ENCODE measurements around the gene SORCS2.

The SORCS2 gene

DNA sequence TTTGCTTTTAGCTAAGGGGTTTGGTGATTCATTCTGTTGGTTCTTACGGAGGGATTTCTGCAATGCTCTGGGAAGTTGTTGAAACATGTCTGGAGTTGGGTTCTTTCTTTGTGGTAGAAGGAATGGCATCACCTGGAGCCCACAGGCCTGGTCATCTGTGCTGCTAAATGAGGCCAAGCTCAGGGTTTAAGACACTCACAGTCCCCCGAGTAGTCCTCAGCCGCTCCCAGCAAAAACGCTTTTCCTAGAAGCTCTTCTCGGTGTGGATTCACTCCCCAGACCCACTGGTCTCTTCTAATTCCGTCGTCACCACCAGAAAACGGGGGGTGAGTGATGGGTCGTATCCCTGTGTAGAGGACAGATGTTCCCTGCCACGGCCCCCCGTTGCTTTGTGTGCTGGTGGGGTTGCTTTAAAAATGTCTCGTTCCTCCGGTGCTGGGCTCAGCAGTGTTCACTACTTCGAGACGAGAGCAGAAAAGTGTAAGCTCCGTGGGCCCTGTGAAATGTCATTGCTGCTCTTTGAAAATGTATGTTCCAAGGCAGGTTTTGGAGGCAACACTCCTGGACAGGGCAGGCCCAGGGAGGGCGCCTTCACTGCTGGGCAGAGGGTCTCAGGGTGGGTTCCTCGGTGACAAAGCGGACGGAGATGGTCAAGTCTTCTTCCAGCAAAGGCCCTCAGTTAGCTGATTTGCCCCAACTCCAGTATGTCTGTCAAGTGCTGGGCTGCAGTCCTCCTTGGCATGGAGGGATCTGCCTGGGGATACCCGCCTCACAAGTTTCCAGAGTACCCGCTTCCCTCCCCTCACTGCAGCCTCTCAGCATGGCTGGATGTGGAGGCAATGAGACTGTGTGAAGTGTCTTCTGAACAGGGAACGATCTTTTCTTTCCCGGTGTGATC, 205.1 kb downstream of the SORCS2 start:
- ATAC-seq = no peak

DNA sequence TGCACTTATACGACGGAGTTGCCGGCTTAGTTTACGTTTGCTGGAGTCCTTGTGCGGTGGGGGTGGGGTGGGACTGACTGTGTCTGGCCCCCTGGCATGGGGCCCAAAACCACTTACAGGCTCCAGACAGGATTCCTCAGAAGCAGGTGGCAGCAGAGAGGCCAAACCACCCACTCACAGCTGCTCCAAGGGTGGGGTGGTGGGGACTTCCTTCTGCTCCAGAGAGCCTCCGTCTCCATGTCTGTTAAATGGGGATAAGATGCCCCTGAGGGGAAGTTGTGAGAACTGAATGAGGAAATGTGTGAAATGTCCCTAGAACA, 205.7 kb downstream of the SORCS2 start:
- ATAC-seq = no peak

DNA sequence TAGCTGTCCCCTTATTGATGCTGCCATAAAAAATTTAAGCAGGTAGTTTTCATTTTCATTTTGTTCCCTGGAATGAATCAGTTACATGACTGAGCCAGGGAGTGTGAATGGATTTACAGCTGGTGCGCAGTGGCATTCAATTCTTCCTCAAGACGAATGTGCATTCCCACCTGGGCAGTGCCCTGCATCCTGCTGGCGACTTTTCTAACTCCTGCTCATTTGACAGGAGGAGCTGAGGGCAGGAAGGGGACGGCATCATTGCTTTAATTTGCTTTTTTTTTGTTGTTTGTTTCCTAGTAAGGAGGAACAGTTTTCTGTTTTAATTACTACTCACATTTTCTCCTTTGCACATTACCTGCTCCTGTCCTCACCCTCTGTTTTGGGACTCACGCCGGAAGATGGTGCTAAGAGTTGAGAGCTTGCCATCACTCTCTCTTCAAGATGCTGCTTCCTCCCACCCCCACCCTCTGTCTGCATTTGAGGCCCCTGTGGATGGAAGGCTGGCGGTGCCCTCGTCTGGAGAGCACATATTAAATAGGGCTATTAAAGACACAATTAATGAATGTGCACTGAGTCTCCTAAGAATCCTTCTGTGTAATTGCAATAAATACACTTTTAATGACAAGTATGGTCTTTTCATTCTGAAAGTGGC, 206.6 kb downstream of the SORCS2 start:
- ATAC-seq = no peak

DNA sequence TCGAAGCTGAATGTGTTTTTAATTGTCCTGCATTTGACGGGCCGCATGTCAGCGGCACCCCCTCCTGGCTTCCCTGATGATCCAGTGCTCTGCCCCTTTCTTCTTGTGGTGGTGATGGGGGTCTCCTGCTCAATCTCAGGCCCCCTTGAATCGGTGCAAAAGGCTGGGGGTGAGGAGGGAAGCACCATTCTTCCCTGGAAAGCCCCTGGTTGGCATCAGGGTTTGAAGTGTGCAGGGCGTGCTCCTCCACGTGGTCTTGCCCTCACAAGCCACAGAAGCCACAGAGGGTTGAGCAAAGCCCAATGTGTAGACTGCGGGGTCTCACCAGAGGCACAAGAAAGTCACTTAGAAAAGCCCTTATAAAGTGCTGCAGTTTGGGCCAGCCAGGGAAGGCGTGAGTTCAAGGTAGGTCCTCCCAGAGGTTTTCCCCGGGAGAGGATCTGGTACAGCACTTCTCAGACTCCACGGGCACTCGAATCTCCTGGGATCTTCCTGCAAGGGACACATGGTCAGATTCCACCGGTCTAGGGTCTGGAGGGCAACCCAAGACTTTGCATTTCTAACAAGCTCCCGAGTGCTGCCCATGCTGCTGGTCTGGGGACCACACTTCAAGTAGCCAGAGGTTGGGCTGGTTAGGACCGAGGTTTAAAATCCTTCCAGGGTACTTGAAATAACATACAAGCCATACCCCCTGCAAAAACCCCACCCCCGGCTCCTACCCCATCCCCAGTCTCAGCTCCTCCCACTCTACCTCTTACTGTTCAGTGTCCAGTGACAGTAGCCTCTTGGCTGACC, 207.3 kb downstream of the SORCS2 start:
- no peak for ATAC-seq

DNA sequence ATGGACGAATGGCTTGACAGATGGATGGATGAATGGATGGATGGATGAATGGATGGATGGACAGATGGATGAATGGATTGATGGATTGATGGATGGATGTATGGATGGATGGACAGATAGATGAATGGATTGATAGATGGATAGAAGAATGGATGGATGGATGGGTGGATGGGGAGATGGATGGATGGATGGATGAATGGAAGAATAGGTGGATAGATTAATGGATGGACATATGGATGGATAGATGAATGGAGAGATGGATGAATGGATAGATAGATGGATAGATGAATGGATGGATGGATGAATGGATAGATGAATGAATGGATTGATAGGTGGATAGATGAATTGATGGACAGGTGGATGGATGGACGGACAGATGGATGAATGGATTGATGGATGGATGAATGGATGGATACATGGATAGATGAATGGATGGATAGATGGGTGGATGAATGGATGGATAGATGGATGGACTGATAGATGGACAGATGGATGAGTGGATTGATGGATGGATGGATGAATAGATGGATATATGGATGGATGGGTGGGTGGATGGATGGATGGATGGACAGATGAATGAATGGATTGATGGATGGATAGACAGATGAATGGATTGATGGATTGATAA, 208.4 kb downstream of the SORCS2 start:
- no peak for ATAC-seq

DNA sequence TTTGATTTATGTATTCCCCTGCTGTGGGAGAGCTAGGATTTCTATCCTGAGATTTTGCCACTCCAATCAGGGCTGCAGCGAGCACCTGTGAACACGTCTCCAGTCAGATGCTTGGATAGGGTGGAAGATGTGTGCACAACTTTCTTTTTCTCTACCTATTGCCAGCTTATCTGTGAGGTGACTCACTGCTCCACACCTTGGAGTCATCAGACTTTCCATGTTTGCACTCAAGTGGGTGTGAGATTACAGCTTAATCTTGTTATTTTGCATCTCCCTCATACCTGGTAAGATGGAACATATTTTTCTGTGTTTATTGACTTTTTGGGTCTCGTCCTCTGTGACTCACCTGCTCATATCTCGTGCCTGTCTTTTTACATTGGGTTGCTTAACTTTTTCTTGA, 210.2 kb downstream of the SORCS2 start:
- ATAC-seq = no peak

DNA sequence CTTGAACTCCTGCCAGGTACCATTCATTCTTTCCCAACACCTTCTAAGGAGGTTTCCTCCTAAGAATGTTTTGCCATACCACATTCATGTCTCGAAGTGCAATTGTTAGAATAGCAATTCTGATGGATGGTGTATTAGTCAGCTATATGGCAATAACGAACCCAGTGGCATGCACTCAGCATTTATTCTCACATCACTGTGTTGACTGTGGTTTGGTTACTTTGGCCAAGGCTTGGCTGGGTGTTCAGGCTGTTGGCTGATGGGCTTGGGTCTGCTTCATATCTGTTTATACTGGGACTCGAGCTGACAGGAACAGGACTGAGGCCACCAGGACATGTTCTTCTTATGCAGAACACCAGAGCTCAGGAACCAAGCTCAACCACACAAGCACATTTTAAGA, 210.7 kb downstream of the SORCS2 start:
- no peak for ATAC-seq

DNA sequence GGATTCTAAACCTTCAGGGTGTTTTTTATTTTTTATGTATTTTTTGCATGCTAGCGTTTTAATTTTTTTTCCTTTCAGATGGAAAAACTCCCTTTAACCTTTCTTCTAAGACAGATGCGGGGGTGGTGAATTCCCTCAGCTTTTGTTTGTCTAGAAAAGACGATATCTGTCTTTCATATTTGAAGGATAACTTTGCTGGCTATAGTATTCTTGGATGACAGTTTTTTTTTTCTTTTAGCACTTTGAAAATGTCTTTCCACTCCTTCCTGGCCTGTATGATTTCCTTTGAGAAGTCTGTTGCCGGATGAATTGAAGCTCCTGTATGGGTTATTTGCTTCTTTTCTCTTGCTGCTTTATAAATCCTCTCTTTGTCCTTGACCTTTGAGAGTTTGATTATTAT, 215.8 kb downstream of the SORCS2 start:
- no peak for ATAC-seq

DNA sequence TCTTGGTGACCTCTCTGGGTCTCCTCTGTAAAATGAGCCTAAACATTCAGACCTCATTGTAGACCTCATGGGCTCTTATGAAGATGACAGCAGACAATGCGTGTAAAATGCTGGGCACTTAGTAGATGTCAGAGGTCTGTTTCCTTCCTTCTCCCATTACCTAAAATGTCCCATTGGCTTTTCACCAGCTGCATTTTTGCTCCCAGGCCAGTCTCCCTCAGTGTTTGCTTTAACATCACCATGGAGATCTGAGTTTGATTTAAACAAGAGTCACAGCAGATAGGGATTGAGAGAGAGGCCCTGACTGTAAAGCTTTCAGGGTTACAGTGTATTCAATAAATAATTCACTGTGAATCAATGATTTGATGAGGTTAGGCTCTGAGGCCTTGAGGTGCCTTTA, 218.1 kb downstream of the SORCS2 start:
- no peak for ATAC-seq

DNA sequence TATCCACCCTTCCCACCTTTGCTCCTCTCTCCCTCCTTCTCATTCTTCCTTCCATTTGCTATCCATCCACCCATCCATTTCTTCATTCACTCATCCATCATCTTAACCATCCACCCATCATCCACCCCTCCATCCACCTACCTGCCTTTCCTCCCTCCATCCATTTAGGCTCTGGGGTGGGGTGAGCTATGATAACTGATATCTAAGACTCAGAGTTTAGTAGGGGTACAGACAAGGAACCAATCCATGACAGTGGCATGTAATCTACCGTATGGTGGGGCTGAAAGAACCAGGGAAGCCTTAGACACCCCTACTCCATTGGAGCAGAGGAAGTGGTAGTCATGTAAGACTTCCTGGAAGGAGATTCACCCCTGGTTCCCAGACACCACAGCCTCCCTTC, 219.2 kb downstream of the SORCS2 start:
- ATAC-seq = no peak

DNA sequence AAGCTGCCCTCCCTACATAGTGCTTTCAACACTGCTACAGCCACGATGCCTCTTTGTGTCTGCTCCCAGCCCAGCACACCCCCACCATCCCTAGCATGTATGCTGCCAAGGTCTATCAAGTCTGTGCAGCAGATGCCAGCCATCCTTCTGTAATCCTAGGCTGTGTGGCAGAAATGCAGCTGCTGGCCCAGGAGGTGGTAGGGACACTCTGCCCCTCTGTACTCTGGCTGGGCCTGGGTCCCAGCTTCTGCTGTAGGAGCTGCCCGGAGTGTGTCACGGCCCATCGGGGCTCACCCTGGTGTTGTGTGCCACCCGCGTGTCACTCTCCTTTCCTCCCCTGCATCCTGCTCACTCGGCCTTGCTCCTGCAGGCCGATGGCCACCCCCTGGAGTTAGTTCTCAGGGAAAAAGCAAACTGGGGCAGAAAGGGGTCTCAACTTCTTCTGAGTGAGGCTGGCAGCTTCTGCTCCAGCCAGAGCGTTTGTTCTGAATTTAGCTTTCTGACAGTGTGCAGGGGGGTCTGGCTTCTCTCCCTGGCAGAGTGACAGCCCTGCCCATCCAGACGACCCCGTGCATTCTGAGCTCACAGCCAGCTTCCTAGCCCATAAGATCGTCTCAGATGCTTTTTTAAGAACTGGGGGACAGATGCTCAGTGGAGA, 219.7 kb downstream of the SORCS2 start:
- ATAC-seq = no peak

DNA sequence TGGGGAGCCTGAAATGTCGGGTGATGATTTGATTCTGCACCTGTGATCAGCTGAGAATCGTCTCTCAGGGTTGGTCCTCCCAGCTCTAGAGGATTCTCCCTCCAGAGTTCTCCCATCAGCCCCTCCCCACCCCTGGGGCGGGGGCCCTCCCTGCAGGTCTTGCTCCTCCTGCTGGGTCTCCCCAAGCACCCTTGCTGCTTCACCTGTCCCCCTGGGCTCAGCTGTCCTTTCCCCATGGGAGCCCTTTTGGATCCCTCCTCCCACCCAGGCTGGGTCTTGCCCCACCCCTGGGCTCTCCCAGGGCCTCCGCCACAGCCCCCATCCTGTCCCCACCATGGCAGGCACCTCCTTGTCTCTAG, 220.2 kb downstream of the SORCS2 start:
- ATAC-seq = no peak

DNA sequence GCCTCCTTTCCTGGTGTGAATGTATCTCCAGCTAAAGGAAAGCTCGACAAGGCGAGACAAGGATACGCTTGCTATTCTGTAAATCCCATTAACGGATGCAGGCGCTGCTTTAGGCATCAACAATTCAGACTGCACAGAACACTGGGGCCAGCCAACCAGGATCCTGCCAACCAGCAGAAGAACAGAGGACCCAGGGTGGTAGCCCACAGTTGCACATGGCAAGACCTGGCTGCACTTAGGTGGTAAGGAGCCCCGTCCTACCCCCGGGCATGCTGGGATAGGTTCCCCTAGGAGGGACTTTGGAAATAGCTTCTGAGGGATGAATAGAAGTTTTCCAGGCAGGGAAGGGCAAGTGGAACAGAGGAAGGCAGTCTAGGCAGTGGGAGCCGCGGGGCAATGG, 221.7 kb downstream of the SORCS2 start:
- ATAC-seq = no peak

DNA sequence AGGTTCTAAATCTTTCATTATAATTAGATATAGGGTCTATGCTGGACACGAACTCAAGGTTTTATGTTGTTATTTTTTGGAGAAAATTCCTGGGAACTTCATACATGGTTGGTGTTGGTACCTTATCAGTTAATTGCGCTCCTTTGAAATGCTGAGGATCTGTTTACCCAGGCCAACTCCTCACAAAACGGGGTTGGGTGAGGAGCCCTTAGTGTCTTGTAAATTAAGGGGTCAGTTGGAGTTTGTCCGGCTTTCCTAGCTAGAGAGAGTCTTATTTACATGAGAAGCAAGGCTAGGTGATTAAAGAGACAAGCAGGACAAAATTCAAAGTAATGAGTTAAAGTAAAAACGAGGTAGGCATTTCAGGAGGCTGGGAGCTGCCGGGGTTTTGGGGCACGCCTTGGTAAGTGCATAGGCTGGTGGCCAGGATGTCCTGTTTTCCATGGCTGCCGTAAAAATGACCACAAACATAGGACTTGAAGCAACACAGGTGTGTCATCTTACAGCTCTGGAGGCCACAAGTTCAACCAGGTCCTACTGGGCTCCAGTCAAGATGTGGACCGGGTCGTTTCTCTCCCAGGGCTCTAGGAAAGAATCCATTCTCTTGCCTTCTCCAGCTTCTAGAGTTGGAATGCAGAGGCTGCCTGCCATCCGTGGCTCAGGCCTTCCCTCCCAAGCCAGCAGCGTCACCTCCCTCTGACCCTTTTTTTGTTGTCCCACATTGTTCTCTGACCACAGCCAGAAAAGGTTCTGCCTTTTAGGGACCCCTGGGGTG, 222.6 kb downstream of the SORCS2 start:
- no peak for ATAC-seq

DNA sequence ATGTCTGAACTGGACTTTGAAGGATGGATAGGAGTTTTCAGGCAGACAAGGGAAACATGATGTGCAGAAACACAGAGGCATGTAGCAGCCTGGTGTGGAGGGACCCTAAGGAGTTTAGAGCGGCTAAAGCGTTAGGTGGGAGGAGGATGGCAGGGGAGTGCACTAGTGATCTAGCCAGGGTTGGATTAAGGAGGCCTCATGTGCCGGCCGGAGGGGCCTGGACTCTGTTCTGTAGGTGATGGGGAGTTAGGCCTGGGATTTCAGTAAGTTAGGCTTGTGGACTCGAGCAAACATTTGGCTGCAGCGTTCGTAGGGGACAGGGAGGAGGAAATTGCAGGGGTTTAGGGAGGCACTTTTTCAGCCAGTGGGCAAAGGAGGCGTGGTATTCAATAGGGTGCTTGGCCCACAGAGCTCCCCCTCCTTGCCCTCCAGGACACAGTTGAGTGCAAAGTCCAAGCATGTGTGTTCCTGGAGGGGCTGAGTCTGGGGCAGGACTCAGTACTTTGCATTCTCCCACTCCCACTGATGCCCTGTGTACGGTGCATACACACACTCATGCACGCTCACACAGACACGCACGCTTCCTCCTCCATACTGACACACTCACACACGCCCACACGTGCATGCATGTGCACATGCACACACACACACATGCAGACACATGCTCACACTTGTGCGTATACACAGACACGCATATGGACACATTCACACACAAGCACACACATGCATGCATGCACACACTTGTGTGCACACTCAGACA, 223.8 kb downstream of the SORCS2 start:
- ATAC-seq = no peak

DNA sequence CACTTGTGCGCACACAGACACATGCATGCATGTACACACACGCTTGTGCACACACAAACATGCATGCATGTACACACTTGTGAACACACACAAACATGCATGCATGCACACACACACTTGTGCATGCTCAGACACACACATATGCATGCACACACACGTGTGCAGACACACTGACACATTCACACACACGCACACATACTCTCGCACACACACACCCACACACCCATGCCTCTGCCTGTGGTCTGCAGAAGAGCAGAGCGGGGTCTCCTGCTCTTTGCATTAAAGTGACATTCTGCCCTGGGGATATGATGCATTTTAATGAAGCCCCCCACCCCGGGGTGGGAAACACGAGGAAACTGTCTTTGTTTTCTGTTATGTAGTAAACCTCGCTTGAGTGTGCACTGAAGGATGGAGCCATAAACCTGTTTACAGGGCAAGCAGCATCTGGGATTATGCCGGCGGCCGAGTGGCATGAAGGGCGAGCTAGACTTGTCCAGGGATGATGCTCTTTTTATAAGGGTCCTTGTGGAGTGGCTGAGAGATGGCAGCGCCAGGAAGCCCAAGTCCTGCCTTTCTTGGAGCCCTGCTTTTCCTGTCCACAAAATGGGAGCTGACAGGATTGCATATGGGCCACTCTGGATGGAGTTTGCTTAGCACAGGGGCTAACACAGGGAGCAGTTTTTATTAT, 224.6 kb downstream of the SORCS2 start:
- ATAC-seq = no peak

DNA sequence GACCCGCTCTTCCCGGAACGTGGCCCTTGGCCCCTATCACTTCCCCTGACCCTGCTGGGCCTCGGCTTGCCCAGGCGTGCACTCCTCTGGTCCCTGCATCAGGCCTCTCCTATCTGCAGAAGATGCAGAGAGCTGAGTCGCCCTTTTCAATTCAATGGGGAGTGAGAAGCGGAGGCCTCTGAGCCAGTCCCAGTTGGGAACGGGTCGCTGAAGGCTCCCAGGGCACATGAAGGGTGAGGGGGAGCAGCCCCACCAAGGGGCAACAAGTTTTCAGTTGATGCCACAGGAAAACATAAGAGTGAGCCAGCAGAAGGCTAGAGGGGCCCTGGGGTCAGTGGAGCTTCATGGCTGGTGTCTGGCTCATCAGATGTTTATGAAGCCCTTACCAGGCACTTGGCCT, 225.3 kb downstream of the SORCS2 start:
- ATAC-seq = no peak

DNA sequence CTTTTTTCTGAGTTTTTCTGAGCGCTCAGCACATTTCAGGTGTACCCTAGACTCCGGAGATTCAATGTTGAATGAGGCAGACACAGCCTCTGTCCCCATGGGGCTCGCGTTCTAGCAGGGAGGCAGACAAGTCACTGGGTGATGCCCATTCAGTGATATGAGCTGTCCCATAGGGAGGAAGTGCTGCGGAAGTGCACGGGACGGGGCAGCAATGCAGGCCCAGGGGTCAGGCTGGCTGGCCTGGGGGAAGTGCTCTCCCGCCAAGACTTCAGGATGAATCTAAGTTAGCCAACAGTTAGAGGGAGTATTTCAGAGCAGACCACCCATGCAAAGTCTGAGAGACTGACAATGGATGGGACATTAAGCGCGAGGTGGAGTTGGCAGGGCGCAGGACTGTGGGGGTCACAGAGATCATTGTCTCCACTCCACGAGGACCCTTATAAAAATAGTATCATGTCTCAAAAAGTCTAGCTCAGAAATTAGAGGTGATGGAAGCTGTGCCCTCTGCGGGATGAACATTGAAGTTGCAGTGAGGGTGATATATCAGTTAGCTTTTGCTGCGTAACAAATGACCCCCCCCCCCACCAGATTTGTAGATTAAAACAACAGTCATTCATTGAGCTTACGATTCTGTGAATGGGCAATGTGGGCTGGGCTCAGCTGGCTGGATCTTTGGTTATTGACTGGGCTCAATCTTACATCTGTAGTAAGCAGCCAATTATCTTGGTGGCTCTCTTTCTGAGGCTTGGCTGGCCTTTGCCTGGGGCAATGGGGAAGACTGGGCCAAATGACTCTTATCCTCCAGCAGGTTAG, 226.0 kb downstream of the SORCS2 start:
- no peak for ATAC-seq

DNA sequence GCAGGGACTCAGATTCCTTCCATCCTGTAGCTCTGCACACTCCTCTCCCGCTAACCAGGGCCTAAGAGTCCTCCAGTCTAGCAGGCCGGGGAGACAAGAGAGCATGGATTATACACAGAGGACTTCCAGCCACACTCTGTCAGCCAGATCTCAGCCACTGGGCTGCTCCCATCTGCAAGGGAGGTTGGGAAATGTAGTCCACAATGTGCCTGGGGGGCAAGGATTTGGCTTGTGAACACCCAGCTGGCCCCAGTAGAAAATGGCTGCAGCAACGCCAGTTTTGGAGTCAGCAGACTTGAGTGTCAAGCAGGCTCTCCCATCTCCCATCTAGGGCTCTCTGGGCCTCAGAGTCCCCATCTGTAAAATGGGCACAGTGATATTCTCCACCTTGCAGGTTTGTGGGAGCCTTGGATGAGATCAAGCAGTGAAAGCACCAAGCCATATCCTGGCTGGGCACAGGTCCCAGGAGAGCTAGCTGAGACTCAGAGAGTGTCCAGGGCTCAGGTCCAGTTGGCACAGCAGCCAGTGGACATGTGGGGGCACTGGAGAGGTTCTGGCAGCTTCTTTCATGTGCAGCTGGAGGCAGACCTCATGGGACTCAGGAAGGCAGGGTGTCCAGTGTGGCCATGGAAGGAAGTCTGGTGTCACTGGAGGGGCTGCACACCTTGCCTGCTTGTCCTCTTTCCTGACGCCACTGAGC, 227.8 kb downstream of the SORCS2 start:
- no peak for ATAC-seq
